Breast epithelium (tissue), 3 donors: ENCODE data around the gene GUCA2B.

Source experiments
- POLR2A ChIP-seq: fragments of 450-650 bp; IDR thresholded peaks from one replicate; pipeline ENCODE4 v1.6.1; 2016; ENCODE audit warnings: antibody characterized with exemption, mild to moderate bottlenecking, moderate library complexity
- POLR2AphosphoS5 ChIP-seq, 3 donors: sonication (generic); formaldehyde crosslinking; IDR thresholded peaks; one replicate each; pipeline ENCODE4 v1.6.1; 2017; ENCODE audit warnings: antibody characterized with exemption in 3 of 3
- TF ChIP-seq, protein P1 (sequence below), 3 donors: fragments of 450-650 bp; IDR thresholded peaks; one replicate each; pipeline ENCODE4 v1.5.1; 2016 to 2017; ENCODE audit warnings: antibody characterized with exemption in 3 of 3, mild to moderate bottlenecking in 3 of 3, moderate library complexity in 3 of 3

DNA sequence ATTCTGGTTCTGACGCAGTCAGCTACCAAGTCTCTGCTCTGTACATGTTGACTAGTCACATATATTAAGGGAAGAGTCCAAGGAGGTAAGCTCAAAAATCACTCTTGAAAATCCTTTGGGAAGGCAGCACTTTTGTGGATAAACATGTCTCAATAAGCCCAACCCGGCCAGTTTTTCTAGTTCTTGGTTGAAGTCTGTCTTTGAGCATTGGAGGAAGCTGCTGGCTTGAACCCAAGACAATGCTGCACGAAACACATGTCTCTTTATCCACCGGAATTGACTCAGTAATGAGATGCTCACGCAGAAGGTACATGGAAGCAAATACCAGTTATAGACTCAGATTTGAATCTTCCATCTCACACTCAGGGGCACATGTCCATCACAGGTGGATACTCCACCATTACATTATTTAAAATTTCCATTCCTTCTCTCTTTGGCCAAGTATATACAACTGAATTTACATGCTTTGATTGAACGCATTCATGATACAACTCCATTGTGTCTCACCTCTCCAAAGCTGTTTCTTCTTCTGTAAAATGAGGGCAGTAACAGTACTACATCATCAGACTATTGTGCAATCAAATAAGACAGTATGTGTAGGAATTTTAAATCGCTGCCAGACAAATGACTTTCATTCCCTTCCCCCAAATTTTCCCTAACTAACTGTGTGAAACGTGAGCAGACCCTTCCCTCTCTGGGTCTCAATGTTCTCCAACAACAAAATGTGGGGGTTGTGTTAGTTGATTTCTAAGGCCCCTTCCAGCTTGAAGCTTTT, 20.9 kb downstream of the GUCA2B start:
- TF ChIP-seq, protein P1, sequence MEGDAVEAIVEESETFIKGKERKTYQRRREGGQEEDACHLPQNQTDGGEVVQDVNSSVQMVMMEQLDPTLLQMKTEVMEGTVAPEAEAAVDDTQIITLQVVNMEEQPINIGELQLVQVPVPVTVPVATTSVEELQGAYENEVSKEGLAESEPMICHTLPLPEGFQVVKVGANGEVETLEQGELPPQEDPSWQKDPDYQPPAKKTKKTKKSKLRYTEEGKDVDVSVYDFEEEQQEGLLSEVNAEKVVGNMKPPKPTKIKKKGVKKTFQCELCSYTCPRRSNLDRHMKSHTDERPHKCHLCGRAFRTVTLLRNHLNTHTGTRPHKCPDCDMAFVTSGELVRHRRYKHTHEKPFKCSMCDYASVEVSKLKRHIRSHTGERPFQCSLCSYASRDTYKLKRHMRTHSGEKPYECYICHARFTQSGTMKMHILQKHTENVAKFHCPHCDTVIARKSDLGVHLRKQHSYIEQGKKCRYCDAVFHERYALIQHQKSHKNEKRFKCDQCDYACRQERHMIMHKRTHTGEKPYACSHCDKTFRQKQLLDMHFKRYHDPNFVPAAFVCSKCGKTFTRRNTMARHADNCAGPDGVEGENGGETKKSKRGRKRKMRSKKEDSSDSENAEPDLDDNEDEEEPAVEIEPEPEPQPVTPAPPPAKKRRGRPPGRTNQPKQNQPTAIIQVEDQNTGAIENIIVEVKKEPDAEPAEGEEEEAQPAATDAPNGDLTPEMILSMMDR (IDR thresholded peaks at IDR 0.05), result no peak
- TF ChIP-seq POLR2A (no peak), POLR2AphosphoS5 (IDR thresholded peaks at IDR 0.05) (peak in 1 of 3 donors; percentile 63)
